Endometrial microvascular endothelial cells (primary cell): Measurements from ENCODE around the gene PAWR. TPM values are rescaled to one million over a fixed set of nuclear protein-coding genes. Genes with fewer than 3 reads are reported as not detected.

ENCODE experiments used
- in situ Hi-C: cut with HindIII; loops from 2 replicates; pipeline ENCODE4 v1.10.0; 2017; ENCODE audit warnings: low sequenced_read_pairs, low pct_unique_long_range_greater_than_20kb; ENCODE audit errors: inconsistent ontology term
- total RNA-seq: library from RNA; depleted of rRNA; stranded (reverse); fragments of >200 nt; gene quantifications from one replicate; pipeline ENCODE4 v1.2.3, GENCODE V29; 2015; ENCODE audit errors: inconsistent ontology term

The PAWR gene
- total RNA-seq, 1 donor from 2014 or later = 49.2 TPM

DNA sequence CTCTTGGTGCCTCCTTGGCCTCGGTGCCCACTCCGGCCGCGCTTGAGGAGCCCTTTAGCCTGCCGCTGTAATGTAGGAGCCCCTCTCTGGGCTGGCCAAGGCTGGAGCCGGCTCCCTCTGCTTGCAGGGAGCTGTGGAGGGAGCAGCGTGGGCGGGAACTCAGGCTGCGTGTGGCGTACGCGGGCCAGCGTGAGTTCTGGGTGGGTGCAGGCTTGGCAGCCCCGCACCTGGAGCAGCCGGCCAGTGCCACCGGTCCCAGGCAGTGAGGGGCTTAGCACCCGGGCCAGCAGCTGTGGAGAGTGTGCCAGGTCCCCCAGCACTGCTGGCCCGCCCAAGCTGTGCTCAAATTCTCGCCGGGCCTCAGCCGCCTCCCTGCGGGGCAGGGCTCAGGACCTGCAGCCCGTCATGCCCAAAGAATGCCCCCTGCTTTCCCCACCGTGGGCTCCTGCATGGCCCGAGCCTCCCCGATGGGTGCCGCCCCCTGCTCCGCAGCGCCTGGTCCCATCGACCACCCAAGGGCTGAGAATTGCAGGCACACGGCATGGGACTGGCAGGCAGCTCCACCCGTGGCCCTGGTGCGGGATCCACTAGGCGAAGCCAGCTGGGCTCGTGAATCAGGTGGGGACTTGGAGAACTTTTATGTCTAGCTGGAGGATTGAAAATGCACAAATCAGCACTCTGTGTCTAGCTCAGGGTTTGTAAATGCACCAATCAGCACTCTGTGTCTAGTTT, 129.2 kb downstream of the PAWR start:
- in situ Hi-C loops = no loop called here

DNA sequence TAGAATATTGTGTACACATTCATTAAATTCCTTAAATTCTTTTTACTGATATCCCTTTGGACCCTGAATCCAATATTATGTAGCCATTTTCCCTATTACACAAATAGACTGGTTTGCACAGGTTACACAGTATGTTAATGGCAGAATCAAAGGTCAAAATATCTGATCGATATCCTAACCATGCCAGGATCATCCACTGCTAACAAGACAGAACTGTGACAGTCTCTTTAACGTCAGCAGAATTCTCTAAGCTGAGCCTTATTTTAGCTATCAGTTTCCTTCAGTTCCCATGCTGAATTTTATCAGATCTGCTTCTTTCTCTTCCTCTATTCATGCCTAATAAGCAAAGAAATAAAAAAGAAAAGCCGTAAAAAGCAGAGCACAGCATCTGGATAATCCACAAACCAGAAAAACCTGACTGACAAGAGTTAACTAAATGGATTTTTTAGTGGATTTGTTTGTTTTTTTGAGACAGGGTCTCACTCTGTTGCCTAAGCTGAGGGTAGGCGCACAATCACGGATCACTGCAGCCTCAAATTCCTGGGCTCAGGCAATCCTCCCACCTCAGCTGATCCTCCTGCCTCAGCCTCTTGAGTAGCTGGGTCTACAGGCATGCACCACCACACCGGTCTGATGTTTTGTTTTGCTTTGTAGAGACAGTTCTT, 130.4 kb downstream of the PAWR start:
- in situ Hi-C loops = no loop called here

DNA sequence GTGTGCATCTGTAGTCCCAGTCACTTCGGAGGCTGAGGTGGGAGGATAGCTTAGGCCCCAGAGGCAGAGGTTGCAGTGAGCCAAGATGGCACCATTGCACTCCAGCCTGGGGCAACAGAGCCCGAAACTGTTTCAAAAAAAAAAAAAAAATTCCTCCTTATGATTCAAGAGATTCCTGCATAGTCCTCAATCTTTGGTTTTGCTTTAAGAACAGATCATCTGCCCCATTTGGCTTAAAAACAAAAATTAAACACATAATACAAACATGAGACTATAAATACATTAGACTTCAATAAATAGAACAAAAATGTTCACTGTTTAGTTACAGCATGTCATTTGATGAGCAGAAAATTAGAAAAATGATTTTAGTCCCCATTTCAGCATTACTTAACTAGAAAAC, 131.2 kb downstream of the PAWR start:
- in situ Hi-C loops = no loop called here

DNA sequence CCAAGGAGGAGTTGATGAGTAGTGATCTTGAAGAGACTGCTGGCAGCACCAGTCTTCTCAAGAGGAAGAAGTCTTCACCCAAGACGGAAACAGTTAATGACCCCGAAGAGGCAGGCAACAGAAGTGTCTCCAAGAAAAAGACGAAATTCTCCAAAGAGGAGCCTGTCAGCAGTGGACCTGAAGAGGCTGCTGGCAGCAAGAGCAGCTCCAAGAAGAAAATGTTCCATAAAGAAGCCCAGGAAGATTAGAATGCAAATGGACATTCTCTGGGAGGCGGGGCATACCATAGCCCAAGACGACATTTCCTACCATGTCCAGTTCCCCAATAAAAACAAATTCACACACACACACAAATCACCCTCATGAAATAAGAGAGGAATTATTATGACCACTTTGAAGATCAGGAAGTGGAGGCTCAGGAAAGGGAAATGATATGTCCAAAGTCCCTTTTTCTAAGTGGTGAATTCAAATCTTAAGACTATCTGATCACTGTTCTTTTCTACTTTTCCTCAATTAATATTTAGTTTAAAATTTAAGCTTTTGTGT, 131.8 kb downstream of the PAWR start:
- in situ Hi-C loops = no loop called here

DNA sequence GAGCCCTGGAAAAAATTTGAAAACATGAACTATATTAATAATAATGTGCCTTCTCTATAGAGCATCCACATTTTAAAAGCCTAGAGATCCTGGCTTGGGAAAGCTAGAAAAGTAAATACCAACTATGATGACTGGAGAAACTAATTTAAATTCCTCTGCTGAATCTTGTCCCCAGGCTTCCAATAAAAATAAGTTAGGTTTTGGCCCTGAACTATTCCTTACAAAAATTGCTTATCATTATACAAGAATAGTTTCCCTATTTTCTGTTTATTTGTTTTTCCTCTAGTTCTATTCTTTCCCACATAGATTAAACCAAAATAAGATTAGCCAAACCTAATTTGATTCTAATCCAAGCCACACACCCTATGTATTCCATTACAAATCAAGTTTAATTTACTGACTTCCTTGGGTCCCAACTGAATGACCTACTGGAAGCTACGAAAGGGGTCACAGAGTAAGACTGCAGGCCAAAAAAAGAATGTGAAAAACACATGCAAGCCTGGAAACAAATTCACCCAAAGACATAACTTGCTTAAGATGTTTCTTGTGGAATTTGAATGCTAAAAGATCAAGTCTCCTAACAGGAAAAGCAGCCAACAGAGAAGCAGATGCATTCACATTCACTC, 133.0 kb downstream of the PAWR start:
- in situ Hi-C loops = no loop called here

DNA sequence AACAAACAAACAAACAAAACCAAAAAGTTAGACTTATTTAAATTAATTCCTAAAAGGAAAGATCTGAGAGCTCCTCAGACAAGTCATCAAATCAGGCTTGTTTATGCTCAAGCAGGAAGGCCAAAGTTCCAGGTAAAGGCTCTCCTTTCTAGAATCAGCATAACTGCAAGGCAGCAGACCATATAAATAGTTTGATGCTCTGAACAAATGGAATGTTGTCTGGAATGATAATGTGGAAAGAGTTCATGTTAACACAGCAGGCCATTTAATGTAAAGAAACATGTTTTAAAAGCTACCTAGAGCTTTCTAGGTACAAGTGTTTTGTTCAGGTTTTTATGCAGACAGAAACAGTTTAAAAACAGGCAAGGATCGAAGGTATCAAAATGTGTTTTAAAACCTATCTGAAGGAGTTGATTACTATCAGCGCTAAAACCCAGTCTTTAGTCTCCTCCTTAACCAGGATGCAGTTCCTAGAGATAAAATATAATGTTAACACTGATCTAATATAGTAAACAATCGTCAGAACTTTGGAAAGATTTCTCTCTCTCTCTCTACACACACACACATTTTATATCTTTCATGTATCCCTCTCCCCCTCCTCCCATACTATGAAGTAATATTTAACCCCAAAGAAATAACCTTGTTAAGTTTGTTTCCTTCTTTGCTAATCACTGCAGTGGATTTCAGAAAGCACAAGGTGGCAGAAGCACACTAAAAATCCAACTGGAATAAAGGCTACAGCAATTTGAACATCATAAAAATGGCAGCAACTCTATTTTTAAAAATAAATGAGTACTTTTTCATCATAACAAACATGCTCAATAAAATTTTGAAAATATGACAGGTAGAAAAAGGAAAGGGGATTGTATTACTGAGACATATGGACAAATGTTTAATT, 135.5 kb downstream of the PAWR start:
- in situ Hi-C loops = no loop called here

DNA sequence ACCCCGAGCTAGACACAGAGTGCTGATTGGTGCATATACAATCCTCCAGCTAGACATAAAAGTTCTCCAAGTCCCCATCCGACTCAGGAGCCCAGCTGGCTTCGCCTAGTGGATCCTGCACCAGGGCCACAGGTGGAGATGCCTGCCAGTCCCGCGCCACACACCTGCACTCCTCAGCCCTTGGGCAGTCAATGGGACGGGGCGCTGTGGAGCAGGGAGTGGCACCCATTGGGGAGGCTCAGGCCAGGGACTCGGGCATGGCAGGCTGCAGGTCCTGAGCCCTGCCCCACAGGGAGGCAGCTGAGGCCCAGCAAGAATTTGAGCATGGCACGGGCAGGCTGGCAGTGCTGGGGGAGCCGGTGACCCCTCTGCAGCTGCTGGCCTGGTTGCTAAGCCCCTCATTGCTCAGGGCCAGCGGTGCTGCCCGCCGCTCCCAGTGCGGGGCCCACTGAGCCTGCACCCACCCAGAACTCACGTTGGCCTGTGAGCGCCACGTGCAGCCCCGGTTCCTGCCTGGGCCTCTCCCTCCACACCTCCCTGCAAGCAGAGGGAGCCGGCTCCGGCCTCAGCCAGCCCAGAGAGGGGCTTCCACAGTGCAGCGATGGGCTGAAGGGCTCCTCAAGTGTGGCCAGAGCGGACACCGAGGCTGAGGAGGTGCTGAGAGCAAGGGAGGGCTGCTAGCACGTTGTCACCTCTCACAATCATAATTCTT, 136.7 kb downstream of the PAWR start:
- in situ Hi-C loops = no loop called here

DNA sequence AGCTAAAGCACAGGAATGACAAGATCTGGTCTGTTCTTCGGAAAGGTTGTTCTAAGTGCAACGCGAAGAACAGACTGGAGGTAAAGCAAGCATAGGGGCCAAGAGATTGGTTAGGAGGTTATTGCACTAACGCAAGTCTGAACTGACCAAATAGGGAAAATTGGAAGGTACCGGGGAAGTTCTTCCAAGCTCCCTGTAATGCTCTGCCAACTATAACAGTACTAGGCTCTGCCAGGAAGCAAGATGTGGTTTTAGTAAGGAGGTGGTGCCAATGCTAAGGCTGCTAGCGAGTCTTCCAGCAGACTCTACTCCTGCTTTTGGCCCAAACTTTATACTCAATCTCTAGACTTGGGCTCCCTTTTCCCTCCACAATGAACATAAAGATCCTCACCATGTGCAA, 138.6 kb downstream of the PAWR start:
- in situ Hi-C loops = no loop called here

DNA sequence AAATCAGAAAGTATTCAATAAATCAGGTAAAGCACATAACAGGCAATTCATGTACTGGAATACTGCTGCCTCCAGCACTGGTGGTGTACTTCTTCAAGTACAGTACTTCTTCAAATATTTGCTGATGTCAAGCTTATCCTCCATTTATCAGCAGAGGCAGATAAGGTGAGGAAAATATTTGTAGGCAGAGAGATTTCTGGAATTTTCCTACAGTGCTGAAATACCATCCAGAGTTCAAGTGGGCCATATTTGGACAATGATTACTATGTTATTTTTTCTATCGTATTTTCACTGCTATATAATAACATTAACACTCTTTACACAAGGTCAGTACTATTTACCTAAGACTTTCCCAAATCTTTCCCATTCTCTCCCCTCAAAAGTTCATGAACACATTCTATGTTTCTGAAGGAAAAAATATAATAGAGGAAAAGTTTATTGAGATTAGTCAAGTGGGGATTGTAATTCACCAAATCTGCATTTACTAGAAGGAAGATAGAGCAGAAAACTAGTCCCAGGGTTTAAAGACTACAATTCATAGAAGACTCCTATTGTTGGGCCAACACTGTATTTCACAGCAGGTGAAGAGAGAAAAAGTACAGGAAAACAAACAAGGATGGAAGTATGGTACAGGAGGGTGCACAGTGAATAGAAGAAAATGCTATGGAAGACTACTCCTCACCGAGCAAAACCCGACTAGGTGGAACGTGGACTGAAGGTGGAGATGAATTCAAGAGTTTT, 141.1 kb downstream of the PAWR start:
- in situ Hi-C loops = loop anchor here (25.0 kb wide), 2 partner anchors 137 to 138 kb away; partner anchors contain the start of gene PAWR

DNA sequence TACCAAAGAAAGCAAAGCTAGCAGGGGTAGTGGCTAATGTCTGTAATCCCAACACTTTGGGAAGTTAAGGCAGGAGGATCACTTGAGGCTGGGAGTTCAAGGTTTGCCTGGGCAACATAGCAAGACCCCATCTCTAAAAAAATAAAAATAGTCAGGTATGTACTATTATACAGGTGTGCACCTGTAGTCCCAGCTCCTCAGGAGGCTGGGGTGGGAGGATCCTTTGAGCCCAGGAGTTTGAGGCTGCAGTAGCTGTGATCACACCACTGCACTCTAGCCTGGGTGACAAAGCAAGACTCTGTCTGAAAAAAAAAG, 142.2 kb downstream of the PAWR start:
- in situ Hi-C loops = loop anchor here (25.0 kb wide), 2 partner anchors 136 to 139 kb away; partner anchors contain the start of gene PAWR

DNA sequence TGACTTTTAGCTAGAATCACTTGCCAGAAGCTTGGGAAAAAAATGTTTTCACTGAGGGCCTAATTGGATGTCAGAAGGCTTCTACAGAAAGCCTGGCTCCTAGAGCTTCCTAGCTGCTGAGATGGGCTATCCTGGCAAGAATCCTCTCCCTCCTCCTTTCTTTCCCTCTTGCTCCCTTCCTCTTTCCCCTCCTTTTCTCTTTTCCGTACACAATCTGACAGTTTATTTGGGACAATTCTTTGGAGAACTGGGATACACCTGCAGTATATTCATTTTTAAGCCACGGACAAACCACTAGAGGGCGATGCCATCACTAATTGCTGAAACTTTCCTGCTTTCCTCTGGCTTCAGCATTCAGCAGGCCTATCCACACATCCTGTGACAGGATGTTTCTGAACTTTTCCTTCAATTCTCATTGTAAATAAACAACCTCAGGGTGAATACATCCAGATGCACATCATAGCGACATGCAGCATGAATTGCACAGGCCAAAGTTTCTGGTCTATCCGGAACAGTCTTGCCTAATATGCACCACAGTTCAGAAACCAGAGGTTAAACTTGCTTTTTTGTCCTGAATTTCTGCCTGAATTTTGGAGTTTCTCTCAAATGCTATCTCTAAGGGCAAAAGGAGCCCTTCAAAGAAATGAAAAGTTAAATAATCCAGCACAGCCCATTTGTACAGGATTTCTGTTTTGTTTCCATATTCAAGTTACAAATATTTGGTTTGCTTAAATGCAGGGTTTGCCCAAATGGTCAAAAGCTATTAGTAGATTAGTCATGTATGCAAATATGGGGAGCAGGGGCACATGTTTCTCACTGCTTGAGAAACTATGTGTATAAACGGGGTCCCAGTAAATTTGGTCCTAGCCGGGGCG, 142.8 kb downstream of the PAWR start:
- in situ Hi-C loops = loop anchor here (25.0 kb wide), 2 partner anchors 136 to 139 kb away; partner anchors contain the start of gene PAWR

DNA sequence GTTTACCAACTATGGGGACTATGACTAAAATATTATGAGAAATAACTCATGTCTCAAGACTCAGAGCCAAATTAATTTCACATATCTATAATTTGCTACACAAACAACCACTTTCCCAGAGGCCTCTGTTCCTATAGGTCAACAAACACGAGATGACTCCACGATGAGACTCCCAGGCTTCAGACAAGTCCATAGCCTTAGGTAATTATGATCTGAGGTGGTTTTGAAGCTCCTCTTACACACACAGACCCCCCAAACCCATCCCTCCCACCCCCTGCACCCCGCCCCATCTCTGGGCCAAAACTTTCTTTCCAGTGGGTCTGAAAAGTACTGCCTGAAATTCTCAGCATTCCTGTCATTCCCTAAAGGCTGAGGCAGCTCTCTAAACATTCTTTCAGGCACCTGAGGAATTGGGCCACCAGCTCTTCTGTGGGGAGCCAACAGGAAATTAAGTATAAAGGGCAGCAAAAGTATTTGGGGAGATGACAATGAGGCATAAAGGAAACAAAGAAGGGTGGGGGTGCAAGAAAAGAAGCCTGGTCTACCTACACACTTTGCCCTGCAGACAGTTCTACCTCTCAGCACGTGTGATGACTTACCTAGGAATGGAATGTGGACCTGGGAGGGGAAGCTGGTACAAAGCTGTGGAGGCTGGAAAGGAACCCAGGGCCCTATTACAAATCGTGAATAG, 143.6 kb downstream of the PAWR start:
- in situ Hi-C loops = loop anchor here (25.0 kb wide), 2 partner anchors 135 to 140 kb away; partner anchors contain the start of gene PAWR

DNA sequence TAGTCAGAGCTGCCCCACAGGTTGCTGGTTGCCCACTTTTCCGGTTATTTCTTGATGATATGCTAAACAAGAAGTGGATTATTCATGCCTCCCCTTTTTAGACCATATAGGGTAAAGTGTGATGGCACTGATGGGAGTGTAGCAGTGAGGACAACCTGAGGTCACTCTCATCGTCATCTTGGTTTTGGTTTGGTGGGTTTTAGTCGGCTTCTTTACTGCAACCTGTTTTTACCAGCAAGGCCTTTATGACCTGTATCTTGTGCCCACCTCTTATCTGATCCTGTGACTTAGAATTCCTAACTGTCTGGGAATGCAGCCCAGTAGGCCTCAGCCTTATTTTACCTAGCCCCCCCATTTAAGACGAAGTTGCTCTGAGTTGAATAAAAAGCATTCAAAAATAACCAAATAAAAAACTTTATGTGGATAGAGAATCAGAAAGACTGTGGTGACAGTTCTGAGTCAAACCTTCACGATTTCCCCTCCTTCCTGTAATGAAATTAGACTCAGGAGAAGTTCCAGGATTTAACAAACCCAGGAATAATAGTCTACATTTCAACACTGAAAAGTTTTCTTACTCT, 144.2 kb downstream of the PAWR start:
- in situ Hi-C loops = loop anchor here (25.0 kb wide), 2 partner anchors 134 to 141 kb away; partner anchors contain the start of gene PAWR

DNA sequence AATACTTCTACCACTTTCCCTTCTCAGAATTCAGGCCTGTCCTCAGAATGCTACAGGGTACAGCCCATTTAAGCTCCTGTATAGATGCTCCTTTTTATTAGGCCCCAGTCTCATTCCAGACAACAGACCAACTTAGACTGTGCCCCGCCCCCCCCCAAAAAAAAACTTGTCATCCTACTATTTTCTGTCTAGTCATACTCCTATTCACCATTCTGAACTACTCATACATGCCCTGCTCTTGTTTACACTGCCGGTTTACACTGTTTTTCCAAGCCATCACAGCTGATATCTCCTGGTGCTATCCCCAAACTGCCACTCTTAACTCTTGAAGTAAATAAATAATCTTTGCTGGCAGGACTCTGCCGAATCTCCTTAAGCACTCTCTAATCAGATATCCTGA, 146.3 kb downstream of the PAWR start:
- in situ Hi-C loops = loop anchor here (25.0 kb wide), 2 partner anchors 132 to 143 kb away; partner anchors contain the start of gene PAWR

DNA sequence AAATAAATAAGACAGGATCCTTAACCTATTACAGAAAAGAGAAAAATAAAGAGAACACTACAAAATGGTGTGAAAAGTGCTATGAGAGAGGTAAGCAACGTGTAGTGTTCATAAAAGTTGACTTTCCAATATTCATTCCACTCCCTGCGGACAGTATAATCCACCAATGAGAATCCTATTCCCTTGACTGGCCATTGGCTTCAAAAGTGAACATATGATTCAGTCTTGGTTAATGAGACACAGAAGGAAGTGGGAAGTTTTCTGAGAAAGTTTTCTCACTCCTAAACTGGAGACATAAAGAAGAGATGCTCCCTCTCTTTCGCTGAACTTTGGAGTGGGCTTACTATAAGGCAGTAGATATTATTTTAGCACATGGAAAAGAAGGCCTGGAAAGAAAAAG, 153.1 kb downstream of the PAWR start:
- in situ Hi-C loops = loop anchor here (25.0 kb wide), 2 partner anchors 125 to 150 kb away; partner anchors contain the start of gene PAWR
